OCI-LY7 (cell line): Measurements from ENCODE around the gene CUX1. TPM values are rescaled to one million over a fixed set of nuclear protein-coding genes. Genes with fewer than 3 reads are reported as not detected.

Experiments
- BruUV-seq: library from RNA; stranded (reverse); fragments of 400-500 nt; replicated peaks from 2 replicates; lab custom pipeline; 2021; lab: Mats Ljungman, UMichigan
- CTCF ChIA-PET: fragments of 300-600 bp; sonication (Branson Sonifier 250); formaldehyde crosslinking; loops from one replicate; lab custom pipeline; 2022; ENCODE audit warnings: antibody characterized with exemption; ENCODE audit not compliant: unreplicated experiment; lab: Charles Lee
- POLR2A ChIA-PET: fragments of 300-600 bp; sonication (Branson Sonifier 250); formaldehyde crosslinking; loops from one replicate; lab custom pipeline; 2022; ENCODE audit warnings: antibody characterized with exemption; lab: Charles Lee
- DNase-seq: peaks from one replicate; pipeline ENCODE4 v3.0.0-alpha.2; 2015; ENCODE audit warnings: low spot score
- H2AFZ ChIP-seq: fragments of 200-600 bp; sonication (generic), shearing (Covaris generic); 2 replicates; pipeline ENCODE4 v1.6.1; 2014; ENCODE audit warnings: mild to moderate bottlenecking, antibody characterized with exemption, low read length, moderate library complexity
- H3K27ac ChIP-seq: fragments of 200-600 bp; sonication (generic); 2 replicates; pipeline ENCODE4 v1.5.1; 2014; ENCODE audit warnings: mixed run types, low read depth, mild to moderate bottlenecking, moderate library complexity, low read length, inconsistent platforms; ENCODE audit not compliant: poor library complexity, severe bottlenecking
- H3K36me3 ChIP-seq: fragments of 200-600 bp; sonication (generic); 2 replicates; pipeline ENCODE4 v1.6.1; 2014; ENCODE audit warnings: mild to moderate bottlenecking, antibody characterized with exemption, low read length, moderate library complexity, mixed read lengths; ENCODE audit not compliant: insufficient read depth
- H3K4me1 ChIP-seq: fragments of 200-600 bp; sonication (generic); 2 replicates; pipeline ENCODE4 v1.5.1; 2014; ENCODE audit warnings: mild to moderate bottlenecking, low read length; ENCODE audit not compliant: insufficient read depth, poor library complexity, severe bottlenecking
- H3K4me2 ChIP-seq: fragments of 200-600 bp; sonication (generic); 2 replicates; pipeline ENCODE4 v1.6.1; 2014; ENCODE audit warnings: mild to moderate bottlenecking, low read length
- H3K4me3 ChIP-seq: fragments of 200-600 bp; sonication (generic); 2 replicates; pipeline ENCODE4 v1.5.1; 2014; ENCODE audit warnings: mild to moderate bottlenecking, low read depth, low read length; ENCODE audit not compliant: poor library complexity, severe bottlenecking
- H3K79me2 ChIP-seq: fragments of 200-600 bp; sonication (generic); 2 replicates; pipeline ENCODE4 v1.6.1; 2016; ENCODE audit warnings: low read depth, mild to moderate bottlenecking, low read length, moderate library complexity, mixed read lengths; ENCODE audit not compliant: insufficient read depth
- H3K9me2 ChIP-seq: fragments of 200-600 bp; sonication (generic); 2 replicates; pipeline ENCODE4 v1.6.1; 2016; ENCODE audit warnings: mild to moderate bottlenecking, low read length, mixed read lengths; ENCODE audit not compliant: insufficient read depth
- H3K9me3 ChIP-seq: fragments of 200-600 bp; sonication (generic); 2 replicates; pipeline ENCODE4 v1.6.1; 2014; ENCODE audit warnings: mild to moderate bottlenecking, mixed run types, low read length, mixed read lengths
- H4K20me1 ChIP-seq: fragments of 200-600 bp; sonication (generic); 2 replicates; pipeline ENCODE4 v1.6.1; 2014; ENCODE audit warnings: mild to moderate bottlenecking, antibody characterized with exemption, low read length, moderate library complexity, mixed read lengths; ENCODE audit not compliant: insufficient read depth
- EZH2phosphoT487 ChIP-seq: fragments of 200-600 bp; sonication (generic); IDR thresholded peaks from 2 replicates; pipeline ENCODE4 v1.6.1; 2018; ENCODE audit warnings: low read depth, borderline replicate concordance, mild to moderate bottlenecking, mixed run types, antibody characterized with exemption, low read length, moderate library complexity, mixed read lengths
- intact Hi-C: fragments of 100-400 bp; cut with micrococcal nuclease; formaldehyde crosslinking; loops from one replicate; pipeline ENCODE4 v1.10.0; 2022; ENCODE audit not compliant: unreplicated experiment
- total RNA-seq, 2 experiments: library from RNA; depleted of rRNA in 1 of 2; stranded (reverse); fragments of >200 nt in 1 of 2; shearing (Covaris generic) in 1 of 2; gene quantifications; 2 replicates each; pipeline ENCODE4 v1.2.3, GENCODE V29; 2014 to 2022
- TF ChIP-seq, protein P1 (sequence below): fragments of 200-600 bp; sonication (generic); conservative IDR thresholded peaks from 2 replicates; pipeline ENCODE4 v1.5.1; 2014; ENCODE audit warnings: mild to moderate bottlenecking, antibody characterized with exemption, low read length, moderate library complexity, mixed read lengths

CUX1 gene
- total RNA-seq, 2 experiments from 2014 or later, result 143 to 199 TPM

DNA sequence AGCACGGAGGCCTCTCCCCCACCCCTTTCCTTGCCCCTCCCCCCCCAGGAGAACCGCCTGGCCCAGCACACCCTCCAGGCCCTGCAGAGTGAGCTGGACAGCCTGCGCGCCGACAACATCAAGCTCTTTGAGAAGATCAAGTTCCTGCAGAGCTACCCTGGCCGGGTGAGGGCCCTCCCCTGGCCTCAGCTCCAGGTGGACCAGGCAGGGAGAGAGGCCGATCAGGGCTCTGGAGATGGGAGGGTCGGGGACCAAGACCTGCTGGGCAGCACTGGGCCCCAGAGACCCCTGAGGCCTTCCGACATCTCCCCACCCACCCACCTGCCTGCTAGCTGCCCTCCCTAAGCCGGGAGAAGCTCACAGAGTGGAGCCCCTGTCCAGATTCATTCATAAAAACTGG, 460.5 kb downstream of the CUX1 start:
- POLR2A ChIA-PET, result interaction anchor here (0.7 kb wide), 1 partner anchor 118 kb away, joined by 6 read pairs; the partner anchor contains the start of gene PRKRIP1
- intact Hi-C loops, result loop anchor here (2.0 kb wide), 1 partner anchor 173 kb away; no protein-coding TSS in a partner anchor
- no peaks in the 10 kb centered on the region for H3K79me2 ChIP-seq

DNA sequence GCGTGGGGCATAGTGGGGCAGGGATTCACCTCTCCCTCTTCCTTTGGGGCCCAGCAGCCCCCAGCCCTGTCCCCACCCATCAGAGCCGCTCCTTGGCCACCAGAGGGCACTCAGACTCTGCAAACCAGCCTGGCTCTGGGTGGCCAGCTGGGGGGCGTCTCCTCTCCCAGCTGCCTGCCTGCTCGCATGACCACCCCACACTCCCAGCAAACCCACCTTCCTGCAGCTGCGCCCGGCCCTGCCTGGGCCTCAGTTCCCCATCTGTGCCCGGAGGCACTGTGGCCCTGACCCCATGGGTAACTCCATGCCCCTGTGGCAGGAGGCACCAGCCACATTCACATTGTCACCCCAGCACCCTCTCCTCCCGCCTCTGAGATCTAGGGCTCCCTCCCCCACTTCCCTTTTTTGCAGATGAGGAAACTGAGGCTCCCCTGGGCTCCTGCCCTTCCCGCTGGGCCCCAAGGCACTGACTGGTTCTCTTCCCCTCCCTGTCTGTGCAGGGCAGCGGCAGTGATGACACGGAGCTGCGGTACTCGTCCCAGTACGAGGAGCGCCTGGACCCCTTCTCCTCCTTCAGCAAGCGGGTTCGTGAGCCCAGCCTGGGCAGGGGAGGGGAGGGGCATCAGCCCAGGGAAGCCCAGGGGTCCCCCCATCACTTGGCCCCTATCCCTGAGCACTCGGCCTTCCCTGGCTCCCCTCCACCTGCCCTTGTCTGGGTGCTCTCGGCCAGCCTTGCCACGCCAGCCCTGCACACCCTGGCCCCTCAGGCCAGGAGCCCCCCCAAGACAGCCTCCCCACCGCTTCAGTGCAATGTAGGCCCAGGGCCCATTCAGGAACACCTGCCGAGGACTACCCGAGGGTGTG, 462.3 kb downstream of the CUX1 start:
- POLR2A ChIA-PET, result no interaction called here
- TF ChIP-seq, protein P1, sequence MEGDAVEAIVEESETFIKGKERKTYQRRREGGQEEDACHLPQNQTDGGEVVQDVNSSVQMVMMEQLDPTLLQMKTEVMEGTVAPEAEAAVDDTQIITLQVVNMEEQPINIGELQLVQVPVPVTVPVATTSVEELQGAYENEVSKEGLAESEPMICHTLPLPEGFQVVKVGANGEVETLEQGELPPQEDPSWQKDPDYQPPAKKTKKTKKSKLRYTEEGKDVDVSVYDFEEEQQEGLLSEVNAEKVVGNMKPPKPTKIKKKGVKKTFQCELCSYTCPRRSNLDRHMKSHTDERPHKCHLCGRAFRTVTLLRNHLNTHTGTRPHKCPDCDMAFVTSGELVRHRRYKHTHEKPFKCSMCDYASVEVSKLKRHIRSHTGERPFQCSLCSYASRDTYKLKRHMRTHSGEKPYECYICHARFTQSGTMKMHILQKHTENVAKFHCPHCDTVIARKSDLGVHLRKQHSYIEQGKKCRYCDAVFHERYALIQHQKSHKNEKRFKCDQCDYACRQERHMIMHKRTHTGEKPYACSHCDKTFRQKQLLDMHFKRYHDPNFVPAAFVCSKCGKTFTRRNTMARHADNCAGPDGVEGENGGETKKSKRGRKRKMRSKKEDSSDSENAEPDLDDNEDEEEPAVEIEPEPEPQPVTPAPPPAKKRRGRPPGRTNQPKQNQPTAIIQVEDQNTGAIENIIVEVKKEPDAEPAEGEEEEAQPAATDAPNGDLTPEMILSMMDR, result peak; percentile 95
- no peak for TF ChIP-seq EZH2phosphoT487
- CTCF ChIA-PET, result interaction anchor here (1.1 kb wide), 1 partner anchor 112 kb away, joined by 3 read pairs; no protein-coding TSS in a partner anchor
- intact Hi-C loops, result loop anchor here (1.0 to 2.0 kb wide), 2 partner anchors 111 to 171 kb away; no protein-coding TSS in a partner anchor
- H2AFZ ChIP-seq, result peak overlapping the region; percentile 64; the same call in 1 of the 2 replicates
- peak; percentile 88 for DNase-seq
- H3K9me3 ChIP-seq, result no peaks in the 10 kb centered on the region
- H3K9me2 ChIP-seq, result no peaks in the 10 kb centered on the region
- no peaks in the 10 kb centered on the region for H3K36me3 ChIP-seq
- peak overlapping the region; percentile 50 for H3K4me3 ChIP-seq
- peak overlapping the region; percentile 90 for H3K4me2 ChIP-seq
- H3K27ac ChIP-seq, result peak overlapping the region; percentile 87
- peaks cover 49% of the 10 kb centered on the region for H3K4me1 ChIP-seq
- H3K79me2 ChIP-seq, result no peaks in the 10 kb centered on the region
- no peaks in the 10 kb centered on the region for H4K20me1 ChIP-seq
- BruUV-seq, result no TSS peak

More for the DNA sequence above, 460.5 kb downstream of the CUX1 start:
- TF ChIP-seq EZH2phosphoT487, result no peak
- TF ChIP-seq, protein P1, result no peak
- Histone ChIP-seq H4K20me1 (no peaks in the 10 kb centered on the region), H3K4me1 (peaks cover 44% of the 10 kb centered on the region), H2AFZ (no peak overlapping the region), H3K9me3 (no peaks in the 10 kb centered on the region), H3K4me3 (no peak overlapping the region), H3K36me3 (no peaks in the 10 kb centered on the region), H3K27ac (no peak overlapping the region), H3K9me2 (no peaks in the 10 kb centered on the region), H3K4me2 (no peak overlapping the region)
- CTCF ChIA-PET, result no interaction called here
- DNase-seq, result no peak
- no TSS peak for BruUV-seq
